Sigmoid colon (tissue), 4 donors: ENCODE data around the gene HSBP1L1.

Experiments
- CTCF ChIP-seq, 4 experiments: fragments of 450-650 bp in 3 of 4; fragments of 200-600 bp in 1 of 4; IDR thresholded peaks; one replicate each; pipeline ENCODE4 v1.5.1; 2016 to 2019; ENCODE audit warnings: antibody characterized with exemption in 4 of 4, mild to moderate bottlenecking in 3 of 4, moderate library complexity in 2 of 4
- EP300 ChIP-seq, 4 donors: sonication (generic); formaldehyde crosslinking; IDR thresholded peaks; one replicate each; pipeline ENCODE4 v1.6.1; 2017; ENCODE audit warnings: antibody characterized with exemption in 4 of 4
- POLR2A ChIP-seq, 2 donors: fragments of 450-650 bp; IDR thresholded peaks; one replicate each; pipeline ENCODE4 v1.6.1; 2016; ENCODE audit warnings: antibody characterized with exemption in 2 of 2, mild to moderate bottlenecking in 2 of 2, moderate library complexity in 2 of 2
- POLR2AphosphoS5 ChIP-seq, 4 donors: sonication (generic); formaldehyde crosslinking; IDR thresholded peaks; one replicate each; pipeline ENCODE4 v1.6.1; 2017; ENCODE audit warnings: antibody characterized with exemption in 4 of 4

GRCh38 chr18:79950515-79951341 lies 13.7 kb upstream of the HSBP1L1 start:
- TF ChIP-seq EP300 (IDR thresholded peaks at IDR 0.05) (no peak), CTCF (IDR thresholded peaks at IDR 0.05) (no peak), POLR2A (IDR thresholded peaks at IDR 0.05) (no peak), POLR2AphosphoS5 (IDR thresholded peaks at IDR 0.05) (no peak)
